Activated T-helper 17 cell treated with anti-CD3 and anti-CD28 coated beads, Interleukin-2, amount 50 U/mL, for 72 hours (primary cell): ENCODE data around the gene SERPINB8. TPM values are rescaled to one million over a fixed set of nuclear protein-coding genes. Genes with fewer than 3 reads are reported as not detected.

Experiments
- ATAC-seq: fragments of 150-1000 bp; cut with Tn5 transposase; replicated peaks from 2 replicates; pipeline ENCODE4 v1.10.0; 2021; ENCODE audit warnings: mild to moderate bottlenecking, moderate library complexity
- H3K27ac Mint-ChIP-seq: one replicate; pipeline ENCODE4 v1.8.0; 2022; ENCODE audit warnings: mixed read lengths
- H3K27me3 Mint-ChIP-seq: one replicate; pipeline ENCODE4 v1.8.0; 2022; ENCODE audit warnings: mixed read lengths
- H3K36me3 Mint-ChIP-seq: one replicate; pipeline ENCODE4 v1.8.0; 2022; ENCODE audit warnings: low read depth, mild to moderate bottlenecking, mixed read lengths
- H3K4me1 Mint-ChIP-seq: one replicate; pipeline ENCODE4 v1.8.0; 2022; ENCODE audit warnings: mixed read lengths
- H3K4me3 Mint-ChIP-seq: one replicate; pipeline ENCODE4 v1.8.0; 2022; ENCODE audit warnings: mild to moderate bottlenecking, mixed read lengths
- H3K9me3 Mint-ChIP-seq: one replicate; pipeline ENCODE4 v1.8.0; 2022; ENCODE audit warnings: mixed read lengths
- total RNA-seq, 2 donors: library from RNA; stranded (reverse); gene quantifications; one replicate each; pipeline ENCODE4 v1.2.3, GENCODE V29; 2022

Gene SERPINB8
- total RNA-seq, 2 donors from 2014 or later = 16.5 to 19.1 TPM

DNA sequence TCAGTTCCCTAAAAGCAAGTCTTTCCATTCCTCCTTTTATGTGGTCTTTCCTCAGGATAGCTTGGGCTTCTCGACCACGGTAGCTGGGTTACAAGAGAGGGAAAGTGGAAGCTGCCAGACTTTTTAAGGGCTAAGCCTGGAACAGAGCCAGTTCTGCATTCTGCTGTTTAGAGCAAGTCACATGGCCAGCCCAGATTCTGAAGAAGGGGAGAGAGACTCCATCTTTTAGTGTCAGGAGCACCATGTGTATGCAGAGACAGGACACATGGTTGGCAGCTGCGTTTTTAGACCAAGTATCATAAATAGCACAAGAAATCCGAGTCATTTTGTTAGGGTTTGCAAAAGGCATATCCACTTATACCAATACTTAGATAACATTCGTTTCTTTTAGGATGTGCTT lies 16.1 kb upstream of the SERPINB8 start:
- Mint-ChIP-seq H3K4me1 (peaks cover 10% of the 10 kb centered on the region), H3K36me3 (peaks cover 20% of the 10 kb centered on the region), H3K4me3 (no peak overlapping the region), H3K27me3 (peaks cover 15% of the 10 kb centered on the region), H3K9me3 (peaks cover 5% of the 10 kb centered on the region), H3K27ac (no peak overlapping the region)
- ATAC-seq = no peak

DNA sequence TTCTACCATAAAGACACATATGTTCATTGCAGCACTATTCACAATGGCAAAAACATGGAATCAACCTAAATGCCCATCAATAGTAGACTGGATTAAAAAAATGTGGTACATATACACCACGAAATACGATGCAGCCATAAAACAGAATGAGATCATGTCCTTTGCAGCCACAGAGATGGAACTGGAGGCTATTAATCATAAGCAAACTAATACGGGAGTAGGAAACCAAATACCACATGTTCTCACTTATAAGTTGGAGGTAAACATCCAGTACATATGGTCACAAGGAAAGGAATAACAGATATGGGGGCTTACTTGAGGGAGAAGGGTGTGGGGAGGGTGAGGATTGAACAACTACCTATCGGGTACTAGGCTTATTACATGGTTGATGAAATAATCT lies 13.1 kb upstream of the SERPINB8 start:
- Mint-ChIP-seq H3K36me3 (peaks cover 13% of the 10 kb centered on the region), H3K27ac (no peak overlapping the region), H3K9me3 (no peaks in the 10 kb centered on the region), H3K27me3 (peaks cover 22% of the 10 kb centered on the region), H3K4me3 (no peak overlapping the region), H3K4me1 (peaks cover 2% of the 10 kb centered on the region)
- ATAC-seq = peak; percentile 42

DNA sequence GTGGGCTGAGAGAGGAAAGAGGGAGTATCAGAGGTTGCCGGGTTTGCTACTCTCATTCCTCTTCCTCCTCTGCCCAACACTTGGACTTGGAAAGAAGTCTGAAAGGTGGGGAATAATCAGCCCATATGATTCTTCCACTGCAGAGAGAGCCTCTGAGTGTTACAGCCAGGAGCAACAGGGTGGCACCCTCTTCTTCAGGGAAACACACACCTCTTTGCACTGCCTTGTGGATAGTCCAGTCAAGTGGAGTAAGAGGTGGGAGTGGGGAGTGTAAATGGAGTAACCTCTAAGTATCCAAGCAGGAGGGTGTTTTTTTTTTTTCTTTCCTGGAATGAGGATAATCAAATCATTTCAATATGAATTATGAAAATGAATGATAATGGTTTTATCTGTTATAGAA lies 9.0 kb upstream of the SERPINB8 start:
- Mint-ChIP-seq H3K4me3 (no peak overlapping the region), H3K27ac (no peak overlapping the region), H3K9me3 (no peaks in the 10 kb centered on the region), H3K27me3 (peaks cover 16% of the 10 kb centered on the region), H3K4me1 (peaks cover 9% of the 10 kb centered on the region), H3K36me3 (no peaks in the 10 kb centered on the region)
- ATAC-seq = no peak

DNA sequence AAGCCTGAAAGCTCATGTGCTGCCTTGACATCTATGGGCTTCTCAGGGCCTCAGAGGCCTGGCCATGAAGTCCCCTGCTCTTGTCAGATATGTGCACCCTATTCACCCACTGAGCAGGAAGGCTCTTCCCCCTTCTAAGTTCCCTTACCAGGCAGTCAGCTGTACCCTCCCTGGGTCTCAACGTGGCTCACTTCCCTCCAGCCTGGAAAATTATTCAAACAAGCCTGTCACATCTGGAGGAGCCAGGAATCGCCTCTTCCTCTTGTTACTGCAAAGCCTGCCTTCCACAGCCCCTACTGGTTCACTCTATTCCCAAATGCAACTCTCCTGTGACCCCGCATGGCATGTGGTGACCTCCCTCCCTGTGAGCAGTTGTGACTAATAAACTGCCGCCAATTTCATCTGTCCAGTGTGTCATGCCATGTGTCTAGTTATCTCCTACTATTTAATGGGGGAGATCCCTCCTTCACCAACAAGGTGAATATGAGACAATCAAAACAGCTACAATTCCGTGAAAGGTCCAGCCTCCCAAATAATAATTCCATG lies 8.4 kb upstream of the SERPINB8 start:
- no peaks in the 10 kb centered on the region for H3K36me3 Mint-ChIP-seq
- H3K9me3 Mint-ChIP-seq = no peaks in the 10 kb centered on the region
- H3K27me3 Mint-ChIP-seq = peaks cover 14% of the 10 kb centered on the region
- H3K4me3 Mint-ChIP-seq = no peak overlapping the region
- peak overlapping the region; percentile 7 for H3K27ac Mint-ChIP-seq
- peaks cover 9% of the 10 kb centered on the region for H3K4me1 Mint-ChIP-seq
- no peak for ATAC-seq

DNA sequence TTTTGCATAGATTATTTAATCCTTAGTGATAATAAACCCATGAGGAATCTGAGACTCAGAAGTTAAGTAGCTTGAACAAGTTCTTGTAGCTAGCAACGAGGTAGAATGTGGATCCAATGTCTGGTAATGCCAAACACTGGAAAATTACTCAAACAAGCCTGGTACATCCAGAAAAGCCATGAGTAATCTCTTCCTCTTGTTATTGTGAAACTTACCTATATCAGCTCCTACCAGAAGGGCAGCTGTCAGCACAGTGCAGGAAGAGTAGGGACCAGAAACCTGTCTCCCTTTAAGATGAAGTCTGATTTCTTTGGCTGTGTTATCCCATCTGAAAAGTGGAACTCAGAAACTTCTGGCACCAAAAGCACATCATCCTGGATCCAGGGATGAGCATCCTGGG lies 7.7 kb upstream of the SERPINB8 start:
- no peak overlapping the region for H3K4me3 Mint-ChIP-seq
- no peaks in the 10 kb centered on the region for H3K36me3 Mint-ChIP-seq
- H3K27me3 Mint-ChIP-seq = peaks cover 10% of the 10 kb centered on the region
- H3K27ac Mint-ChIP-seq = peak overlapping the region; percentile 7
- no peaks in the 10 kb centered on the region for H3K9me3 Mint-ChIP-seq
- H3K4me1 Mint-ChIP-seq = peaks cover 9% of the 10 kb centered on the region
- ATAC-seq = peak; percentile 84

DNA sequence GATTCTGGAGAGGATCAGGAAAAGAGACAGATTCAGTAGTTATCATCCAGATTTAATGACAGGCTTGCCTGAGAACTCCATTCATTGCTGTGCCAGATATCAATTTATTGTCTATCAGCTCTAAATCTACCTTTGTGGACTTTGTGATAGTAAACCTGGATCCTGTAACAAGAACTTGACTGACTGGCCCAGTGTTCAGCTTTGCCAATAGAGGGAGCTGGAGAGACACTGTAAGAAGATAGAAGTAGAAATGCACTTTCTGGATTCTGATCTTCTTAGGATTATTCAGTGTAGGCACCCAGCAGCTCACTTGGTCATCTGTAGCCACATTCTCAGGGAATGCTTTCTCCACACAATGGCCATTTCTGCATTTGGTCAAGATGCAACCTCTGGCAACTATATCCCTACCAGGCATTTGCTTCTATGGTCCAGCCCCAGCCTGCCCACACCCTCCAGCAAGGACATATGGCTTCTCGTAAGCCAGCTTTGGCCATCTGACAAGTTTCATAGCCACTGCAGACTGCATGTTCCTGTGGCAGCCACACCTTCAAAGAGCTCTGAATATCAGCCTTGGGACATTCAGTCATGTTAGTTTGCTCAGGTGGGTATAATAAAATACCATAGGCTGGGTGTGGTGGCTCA lies 6.1 kb upstream of the SERPINB8 start:
- peak; percentile 57 for ATAC-seq
- peaks cover 7% of the 10 kb centered on the region for H3K27me3 Mint-ChIP-seq
- H3K4me1 Mint-ChIP-seq = peaks cover 9% of the 10 kb centered on the region
- H3K9me3 Mint-ChIP-seq = no peaks in the 10 kb centered on the region
- H3K4me3 Mint-ChIP-seq = no peak overlapping the region
- H3K27ac Mint-ChIP-seq = no peak overlapping the region
- no peaks in the 10 kb centered on the region for H3K36me3 Mint-ChIP-seq

DNA sequence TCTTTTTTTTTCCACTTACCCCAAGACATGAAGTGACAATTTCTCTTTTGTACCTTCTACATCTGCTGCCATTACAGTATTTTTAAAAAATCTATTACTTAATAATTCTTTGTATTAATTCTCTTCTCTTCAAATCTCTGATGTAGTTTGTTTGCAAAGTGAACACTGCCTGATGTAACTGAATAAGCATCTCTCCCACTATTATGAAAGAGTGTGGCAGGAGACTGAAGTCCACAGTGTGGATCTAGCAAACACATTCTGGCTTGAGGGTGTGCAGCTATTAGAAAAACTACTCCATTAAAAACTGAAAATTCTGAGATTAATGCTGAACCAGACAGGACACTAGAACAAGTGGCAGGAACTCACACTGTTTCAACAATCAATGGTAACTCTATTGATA lies 5.0 kb upstream of the SERPINB8 start:
- Mint-ChIP-seq H3K4me3 (no peak overlapping the region), H3K27ac (no peak overlapping the region), H3K36me3 (peaks cover 3% of the 10 kb centered on the region)

DNA sequence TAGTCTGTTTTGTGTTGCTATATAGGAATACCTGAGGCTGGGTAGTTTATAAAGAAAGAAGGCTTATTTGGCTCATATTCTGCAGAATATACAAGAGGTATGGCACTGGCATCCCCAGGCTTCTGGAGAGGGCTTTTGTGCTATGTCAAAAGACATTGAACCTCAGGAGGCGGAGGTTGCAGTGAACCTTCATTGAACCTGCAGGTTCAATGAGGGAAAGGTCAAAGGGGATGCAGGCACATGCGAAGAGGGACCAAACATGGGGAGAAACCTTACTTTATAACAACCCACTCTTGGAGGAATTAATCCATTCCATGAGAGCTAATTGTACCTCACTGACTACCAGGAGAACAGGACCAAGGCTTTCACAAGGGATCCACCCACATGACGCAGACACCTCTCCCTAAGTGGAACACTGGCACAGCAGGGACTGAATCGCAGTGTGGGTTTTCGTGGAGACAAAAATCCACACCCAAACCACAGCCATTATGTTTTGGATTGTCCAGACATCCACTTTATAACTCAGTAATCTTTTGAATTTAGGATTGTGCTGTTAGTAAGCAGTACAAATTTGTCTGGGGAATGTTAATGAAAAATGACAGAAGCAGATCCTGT lies 4.1 kb upstream of the SERPINB8 start:
- H3K4me3 Mint-ChIP-seq = no peak overlapping the region
- no peak overlapping the region for H3K27ac Mint-ChIP-seq
- no peaks in the 10 kb centered on the region for H3K9me3 Mint-ChIP-seq
- peaks cover 4% of the 10 kb centered on the region for H3K27me3 Mint-ChIP-seq
- peaks cover 12% of the 10 kb centered on the region for H3K4me1 Mint-ChIP-seq
- H3K36me3 Mint-ChIP-seq = peaks cover 8% of the 10 kb centered on the region
- ATAC-seq = no peak

More for the DNA sequence above, 5.0 kb upstream of the SERPINB8 start:
- no peaks in the 10 kb centered on the region for H3K9me3 Mint-ChIP-seq
- no peak for ATAC-seq
- peaks cover 9% of the 10 kb centered on the region for H3K4me1 Mint-ChIP-seq
- peaks cover 7% of the 10 kb centered on the region for H3K27me3 Mint-ChIP-seq

DNA sequence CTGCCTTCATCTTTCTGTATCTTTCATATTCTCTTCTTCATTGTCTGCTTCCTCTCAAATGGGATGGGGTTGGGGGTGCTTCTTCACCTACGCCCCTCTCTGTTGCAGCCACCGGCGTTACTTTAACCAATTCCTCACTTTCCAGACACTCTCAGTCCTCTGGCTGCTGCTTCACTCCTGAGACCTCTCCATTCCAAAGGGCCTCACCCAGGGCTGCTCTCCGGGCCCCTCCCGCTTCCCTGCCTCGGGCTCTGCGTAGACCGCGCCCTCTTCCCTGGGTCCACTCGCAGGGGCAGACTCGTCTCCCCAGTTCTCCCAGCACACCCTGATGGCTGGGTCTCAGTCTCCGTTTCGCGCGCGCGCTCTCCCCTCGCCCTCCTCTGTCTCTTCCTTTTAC lies 926 bp downstream of the SERPINB8 start:
- H3K9me3 Mint-ChIP-seq = no peaks in the 10 kb centered on the region
- peak overlapping the region; percentile 85 for H3K27ac Mint-ChIP-seq
- H3K36me3 Mint-ChIP-seq = peaks cover 13% of the 10 kb centered on the region
- peak overlapping the region; percentile 85 for H3K4me3 Mint-ChIP-seq
- peaks cover 11% of the 10 kb centered on the region for H3K4me1 Mint-ChIP-seq
- no peaks in the 10 kb centered on the region for H3K27me3 Mint-ChIP-seq
- ATAC-seq = peak; percentile 1

DNA sequence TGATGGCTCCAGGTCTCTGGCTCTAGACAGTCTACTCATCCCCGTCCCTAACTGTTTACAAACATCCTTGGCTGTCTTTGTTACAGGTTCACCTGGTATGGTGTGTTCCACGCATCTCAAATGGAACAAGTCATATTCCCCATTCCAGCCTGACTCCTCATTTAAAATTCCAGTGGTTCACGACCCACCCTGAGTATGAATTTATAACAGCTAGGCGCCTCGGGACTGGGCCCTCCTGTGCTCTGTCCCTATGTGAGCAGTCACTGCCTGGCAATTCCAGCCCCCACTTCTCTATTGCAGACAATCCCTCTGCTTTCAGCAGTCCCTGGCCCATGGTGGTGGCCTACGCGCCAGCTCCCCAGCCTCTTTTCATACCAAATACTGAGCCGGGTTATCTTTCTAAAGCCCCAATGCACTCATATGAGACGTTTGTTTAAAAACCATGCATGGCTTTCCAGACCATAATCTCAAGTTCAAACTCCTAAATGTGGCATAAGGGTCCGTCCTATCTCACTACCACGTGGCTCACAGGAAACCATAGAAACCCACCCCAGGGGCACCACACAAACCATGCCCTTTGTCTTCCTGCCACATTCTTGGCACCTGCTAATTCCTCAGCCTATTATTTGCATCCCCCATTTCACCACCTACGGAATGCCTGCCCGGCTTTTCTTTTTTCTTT lies 1.6 kb downstream of the SERPINB8 start:
- peaks cover 11% of the 10 kb centered on the region for H3K4me1 Mint-ChIP-seq
- H3K36me3 Mint-ChIP-seq = peaks cover 13% of the 10 kb centered on the region
- H3K27ac Mint-ChIP-seq = peak overlapping the region; percentile 85
- peak overlapping the region; percentile 85 for H3K4me3 Mint-ChIP-seq
- no peak for ATAC-seq
- no peaks in the 10 kb centered on the region for H3K9me3 Mint-ChIP-seq
- H3K27me3 Mint-ChIP-seq = no peaks in the 10 kb centered on the region

DNA sequence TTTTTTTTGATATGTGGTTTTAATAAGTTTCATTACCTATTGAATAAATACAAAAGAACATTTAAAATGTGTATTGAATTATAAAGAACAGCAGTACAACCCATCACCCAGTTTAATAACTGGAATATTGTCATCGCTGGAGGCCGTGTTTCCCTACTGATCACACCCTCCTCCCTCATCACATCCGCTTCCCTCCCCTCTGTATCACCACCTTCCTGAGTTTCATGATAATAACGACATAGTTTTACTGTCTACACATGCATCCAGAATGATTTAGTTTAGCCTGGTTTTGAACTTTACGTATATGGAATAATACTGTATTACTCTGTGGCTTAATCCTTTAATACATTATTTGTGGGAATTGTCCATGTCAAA lies 2.1 kb downstream of the SERPINB8 start:
- Mint-ChIP-seq H3K36me3 (peaks cover 13% of the 10 kb centered on the region), H3K9me3 (no peaks in the 10 kb centered on the region), H3K4me1 (peaks cover 11% of the 10 kb centered on the region), H3K27ac (peak overlapping the region; percentile 85), H3K27me3 (no peaks in the 10 kb centered on the region), H3K4me3 (peak overlapping the region; percentile 85)
- ATAC-seq = no peak

DNA sequence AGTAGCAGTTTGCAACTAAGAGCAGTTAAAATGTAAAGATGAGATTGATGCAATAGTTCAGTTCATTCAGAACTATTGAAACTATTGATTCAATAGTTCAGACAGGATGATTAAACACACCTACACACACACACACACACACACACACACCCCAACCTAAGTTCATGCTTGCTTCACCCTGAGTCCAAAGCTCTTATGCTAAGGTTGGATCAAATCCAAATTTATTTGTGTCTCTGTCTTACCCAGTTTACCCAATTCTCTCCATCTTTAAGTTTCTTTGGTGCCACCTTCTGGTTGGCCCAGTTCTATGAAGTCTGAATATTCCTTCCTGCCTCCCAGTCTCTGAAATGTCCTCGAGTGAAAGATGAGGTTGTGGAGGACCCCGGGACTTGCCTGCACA lies 5.1 kb downstream of the SERPINB8 start:
- H3K36me3 Mint-ChIP-seq = peaks cover 19% of the 10 kb centered on the region
- peak overlapping the region; percentile 28 for H3K27ac Mint-ChIP-seq

DNA sequence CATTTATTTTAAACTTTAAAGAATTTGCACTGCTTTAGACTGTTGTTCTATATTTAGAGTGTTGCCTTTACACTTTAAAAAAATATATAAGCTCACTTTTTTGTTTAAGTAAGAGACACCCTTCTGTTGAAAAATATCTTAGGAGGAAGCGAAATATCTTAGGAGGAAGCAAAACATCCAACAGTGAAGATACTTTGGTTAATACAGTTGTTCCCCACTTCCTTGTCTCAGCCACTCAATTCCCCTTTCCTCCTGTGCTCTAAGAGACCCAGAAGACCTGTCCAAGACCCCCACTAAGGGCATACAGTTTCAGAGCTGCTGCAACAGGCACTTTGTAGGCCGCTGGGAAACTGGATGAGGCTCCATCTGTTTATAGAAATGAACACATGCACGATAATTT lies 5.7 kb downstream of the SERPINB8 start:
- Mint-ChIP-seq H3K9me3 (no peaks in the 10 kb centered on the region), H3K27ac (no peak overlapping the region), H3K27me3 (no peaks in the 10 kb centered on the region), H3K4me1 (peaks cover 19% of the 10 kb centered on the region), H3K36me3 (peaks cover 23% of the 10 kb centered on the region), H3K4me3 (no peak overlapping the region)
- ATAC-seq = no peak

More for the DNA sequence above, 5.1 kb downstream of the SERPINB8 start:
- Mint-ChIP-seq H3K4me1 (peaks cover 17% of the 10 kb centered on the region), H3K4me3 (no peak overlapping the region), H3K27me3 (no peaks in the 10 kb centered on the region), H3K9me3 (no peaks in the 10 kb centered on the region)
- ATAC-seq = no peak

DNA sequence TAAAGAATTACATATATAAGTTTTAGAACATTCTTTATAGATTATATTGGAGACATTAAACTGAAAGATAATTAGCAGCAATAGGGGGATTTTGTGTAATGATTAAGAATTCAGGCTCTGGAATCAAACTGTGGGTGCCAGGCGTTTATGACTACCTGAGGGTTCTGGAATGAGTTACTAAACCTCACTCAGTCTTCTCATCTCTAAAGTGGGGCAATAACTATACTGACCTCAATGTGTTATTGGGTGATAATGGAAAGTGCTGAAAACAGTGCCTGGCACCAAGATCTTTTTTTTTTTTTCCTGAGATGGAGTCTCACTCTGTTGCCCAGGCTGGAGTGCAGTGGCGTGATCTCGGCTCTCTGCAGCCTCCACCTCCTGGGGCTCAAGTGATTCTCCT lies 7.2 kb downstream of the SERPINB8 start:
- H3K27ac Mint-ChIP-seq = no peak overlapping the region
- no peak overlapping the region for H3K4me3 Mint-ChIP-seq
- H3K4me1 Mint-ChIP-seq = peaks cover 10% of the 10 kb centered on the region
- ATAC-seq = peak; percentile 71
- no peaks in the 10 kb centered on the region for H3K27me3 Mint-ChIP-seq
- H3K9me3 Mint-ChIP-seq = no peaks in the 10 kb centered on the region
- peaks cover 30% of the 10 kb centered on the region for H3K36me3 Mint-ChIP-seq
